ENCODE measurements around the gene ESRRG.

Gene ESRRG

DNA sequence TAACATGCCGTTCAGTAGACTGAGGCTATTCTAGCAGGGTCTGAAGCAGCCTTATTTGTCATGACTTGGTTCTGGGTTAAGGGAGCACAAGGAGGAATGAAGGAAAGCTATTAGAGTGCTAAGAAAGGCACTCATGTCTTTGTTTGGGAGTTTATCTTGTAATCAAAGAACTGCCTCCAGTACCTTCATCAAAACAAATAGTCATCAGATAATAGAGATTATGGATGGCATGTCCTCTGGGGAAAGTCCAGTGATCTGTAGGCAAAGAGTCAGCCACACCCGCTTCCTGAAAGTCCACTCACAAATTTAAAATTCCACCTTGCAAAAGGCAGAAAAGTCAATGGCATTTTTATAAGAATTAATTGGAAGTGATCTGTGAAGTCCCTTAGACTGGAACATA, 56.8 kb downstream of the ESRRG start:
- in situ Hi-C loops (cut with MboI; ENCODE audit: low sequenced_read_pairs, unreplicated experiment): no loop called here
- no peak for TF ChIP-seq CTCF (IDR thresholded peaks at IDR 0.05; ENCODE audit: borderline replicate concordance, control extremely low read depth, extremely low read depth, insufficient read depth, missing control alignments)
- no peak for DNase-seq (ENCODE audit: low spot score)

DNA sequence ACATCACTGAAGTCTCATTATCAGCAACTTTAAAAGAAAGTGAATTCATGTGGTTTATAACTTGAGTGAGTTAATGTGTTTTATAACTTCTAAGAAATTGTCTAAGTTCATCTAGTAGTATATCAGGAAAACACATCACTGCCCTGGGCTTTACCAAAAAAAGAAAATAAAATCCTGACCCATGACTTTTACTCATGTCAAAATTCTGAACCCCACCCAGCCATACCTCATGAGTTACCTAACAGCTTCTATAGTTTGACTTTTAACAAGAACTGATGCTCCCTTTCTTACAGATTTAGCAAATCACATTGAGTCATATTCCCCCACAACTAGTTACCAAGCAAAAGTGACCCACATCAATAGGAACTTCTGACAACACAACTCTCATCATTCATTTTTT, 57.4 kb downstream of the ESRRG start:
- TF ChIP-seq CTCF (IDR thresholded peaks at IDR 0.05; ENCODE audit: borderline replicate concordance, control extremely low read depth, extremely low read depth, insufficient read depth, missing control alignments): no peak
- DNase-seq (ENCODE audit: low spot score): no peak
- in situ Hi-C loops (cut with MboI; ENCODE audit: low sequenced_read_pairs, unreplicated experiment): no loop called here

GRCh38 chr1:216665406-216665805, 57.8 kb downstream of the ESRRG start:
- in situ Hi-C loops (cut with MboI; ENCODE audit: low sequenced_read_pairs, unreplicated experiment): no loop called here
- TF ChIP-seq CTCF (IDR thresholded peaks at IDR 0.05; ENCODE audit: borderline replicate concordance, control extremely low read depth, extremely low read depth, insufficient read depth, missing control alignments): no peak
- no peak for DNase-seq (ENCODE audit: low spot score)

DNA sequence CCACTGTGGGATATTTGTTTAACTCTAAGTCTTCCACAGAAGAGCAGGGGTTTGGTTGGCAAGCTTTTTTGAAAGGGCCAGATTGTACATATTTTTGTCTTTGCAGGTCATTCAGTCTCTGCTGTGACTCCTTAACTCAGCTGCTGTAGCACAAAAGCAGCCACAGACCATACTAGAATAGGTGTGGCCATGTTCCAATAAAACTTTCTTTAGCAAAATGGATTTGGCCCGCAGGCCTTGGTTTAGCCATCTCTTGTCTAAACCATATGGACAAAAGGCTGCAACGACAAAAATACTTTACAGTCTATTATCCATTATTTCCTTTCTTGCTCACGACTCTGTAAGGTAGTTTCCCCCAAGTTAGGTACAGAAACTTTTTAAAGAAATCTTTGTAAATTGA, 60.5 kb downstream of the ESRRG start:
- DNase-seq (ENCODE audit: low spot score): no peak
- TF ChIP-seq CTCF (IDR thresholded peaks at IDR 0.05; ENCODE audit: borderline replicate concordance, control extremely low read depth, extremely low read depth, insufficient read depth, missing control alignments): no peak
- in situ Hi-C loops (cut with MboI; ENCODE audit: low sequenced_read_pairs, unreplicated experiment): no loop called here

GRCh38 chr1:216660561-216660960, 62.7 kb downstream of the ESRRG start:
- TF ChIP-seq CTCF (IDR thresholded peaks at IDR 0.05; ENCODE audit: borderline replicate concordance, control extremely low read depth, extremely low read depth, insufficient read depth, missing control alignments): no peak
- in situ Hi-C loops (cut with MboI; ENCODE audit: low sequenced_read_pairs, unreplicated experiment): no loop called here
- no peak for DNase-seq (ENCODE audit: low spot score)

- DNase-seq (ENCODE audit: low spot score): no peak
- in situ Hi-C loops (cut with MboI; ENCODE audit: low sequenced_read_pairs, unreplicated experiment): no loop called here
- TF ChIP-seq CTCF (IDR thresholded peaks at IDR 0.05; ENCODE audit: borderline replicate concordance, control extremely low read depth, extremely low read depth, insufficient read depth, missing control alignments): no peak
Measured at GRCh38 chr1:216653001-216653400, 70.2 kb downstream of the ESRRG start.

Measured in GM13976 (cell line).